HCT116 (cell line): ENCODE measurements around the gene AP3B1. TPM values are rescaled to one million over a fixed set of nuclear protein-coding genes. Genes with fewer than 3 reads are reported as not detected.

Experiments used
- ATAC-seq: fragments of 200-7000 bp; cut with Tn5 transposase; 2 replicates; pipeline ENCODE4 v1.9.1; 2020; ENCODE audit warnings: mild to moderate bottlenecking, moderate library complexity
- BruUV-seq: library from RNA; stranded (reverse); fragments of 400-500 nt; replicated peaks from 2 replicates; lab custom pipeline; 2021; lab: Mats Ljungman, UMichigan
- CTCF ChIA-PET: fragments of 300-600 bp; sonication (Branson Sonifier 250); formaldehyde crosslinking; loops from one replicate; lab custom pipeline; 2021; ENCODE audit warnings: antibody characterized with exemption; lab: Charles Lee
- POLR2A ChIA-PET: fragments of 300-600, 350-600 bp; sonication (Branson Sonifier 250); formaldehyde crosslinking; loops from one replicate; lab custom pipeline; 2021; ENCODE audit warnings: antibody characterized with exemption; lab: Charles Lee
- RAD21 ChIA-PET, 2 experiments: fragments of 300-600 bp; sonication (Branson Sonifier 250); formaldehyde crosslinking; loops; one replicate each; lab custom pipeline; 2023; ENCODE audit warnings: low total read pairs in 2 of 2; ENCODE audit not compliant: uncharacterized antibody in 2 of 2, unreplicated experiment in 2 of 2, low non-redundant PET in 1 of 2; lab: Charles Lee
- DNase-seq: peaks from one replicate; pipeline ENCODE4 v3.0.0-alpha.2; 2010; ENCODE audit warnings: low read depth, low spot score
- H2AFZ ChIP-seq: fragments of 200-600 bp; shearing (Covaris generic), sonication (generic); 2 replicates; pipeline ENCODE4 v1.6.1; 2017; ENCODE audit warnings: low read depth, mixed run types, mixed read lengths, antibody characterized with exemption, low read length; ENCODE audit not compliant: poor library complexity, severe bottlenecking
- H3K27ac ChIP-seq: 2 replicates; pipeline ENCODE4 v1.5.1; 2012; ENCODE audit warnings: low read depth, low read length
- H3K27me3 ChIP-seq: fragments of 200-600 bp; sonication (generic); 2 replicates; pipeline ENCODE4 v1.6.1; 2016; ENCODE audit warnings: mixed run types, low read length, mixed read lengths; ENCODE audit not compliant: insufficient read depth
- H3K36me3 ChIP-seq, 2 experiments: fragments of 200-500 bp in 1 of 2; fragments of 200-600 bp in 1 of 2; sonication (Bioruptor generic) in 1 of 2; sonication (generic) in 1 of 2; 2 replicates each; pipeline versions ENCODE4 v1.5.1 to v1.6.1; 2014 to 2016; ENCODE audit warnings: low read length in 2 of 2, inconsistent platforms in 1 of 2, mixed read lengths in 1 of 2, mixed run types in 1 of 2; ENCODE audit not compliant: insufficient read depth in 2 of 2, control insufficient read depth in 1 of 2
- H3K4me1 ChIP-seq, 2 experiments: fragments of 200-600 bp in 1 of 2; sonication (generic) in 1 of 2; 2 replicates each; pipeline versions ENCODE4 v1.5.1 to v1.6.1; 2012 to 2017; ENCODE audit warnings: low read length in 2 of 2, inconsistent platforms in 1 of 2, mild to moderate bottlenecking in 1 of 2, mixed read lengths in 1 of 2, mixed run types in 1 of 2, moderate library complexity in 1 of 2; ENCODE audit not compliant: insufficient read depth in 2 of 2, control insufficient read depth in 1 of 2
- H3K4me2 ChIP-seq: fragments of 200-600 bp; sonication (generic); 2 replicates; pipeline ENCODE4 v1.6.1; 2017; ENCODE audit warnings: mixed run types, low read length, mixed read lengths
- H3K4me3 ChIP-seq, 2 experiments: fragments of 200-600 bp in 1 of 2; sonication (generic) in 1 of 2; replicated peaks in 1 of 2; 2 replicates each; pipeline ENCODE4 v1.5.1; 2011 to 2016; ENCODE audit warnings: low read length in 2 of 2, control low read depth in 1 of 2, low read depth in 1 of 2, mild to moderate bottlenecking in 1 of 2, mixed read lengths in 1 of 2, mixed run types in 1 of 2
- H3K79me2 ChIP-seq: fragments of 200-600 bp; sonication (generic); 2 replicates; pipeline ENCODE4 v1.6.1; 2017; ENCODE audit warnings: mild to moderate bottlenecking, mixed run types, low read length, moderate library complexity, mixed read lengths; ENCODE audit not compliant: insufficient read depth
- H3K9ac ChIP-seq: fragments of 200-600 bp; sonication (generic); 2 replicates; pipeline ENCODE4 v1.6.1; 2016; ENCODE audit warnings: low read length, mixed read lengths
- H3K9me2 ChIP-seq: fragments of 200-600 bp; sonication (generic), shearing (Covaris generic); 2 replicates; pipeline ENCODE4 v1.6.1; 2017; ENCODE audit warnings: mixed run types, mild to moderate bottlenecking, moderate library complexity; ENCODE audit not compliant: insufficient read depth
- H3K9me3 ChIP-seq, 2 experiments: fragments of 200-500 bp in 1 of 2; fragments of 200-600 bp in 1 of 2; sonication (Bioruptor generic) in 1 of 2; sonication (generic) in 1 of 2; 2 replicates each; pipeline ENCODE4 v1.6.1; 2014 to 2017; ENCODE audit warnings: low read length in 2 of 2, mixed read lengths in 2 of 2, inconsistent platforms in 1 of 2, low read depth in 1 of 2, mild to moderate bottlenecking in 1 of 2, mixed run types in 1 of 2, moderate library complexity in 1 of 2; ENCODE audit not compliant: control insufficient read depth in 1 of 2, insufficient read depth in 1 of 2
- H4K20me1 ChIP-seq: fragments of 200-600 bp; sonication (generic), shearing (Covaris generic); 2 replicates; pipeline ENCODE4 v1.6.1; 2017; ENCODE audit warnings: mixed run types, mild to moderate bottlenecking, moderate library complexity; ENCODE audit not compliant: insufficient read depth
- EGR1 ChIP-seq: IDR thresholded peaks from 2 replicates; pipeline ENCODE4 v1.6.1; 2012; ENCODE audit warnings: low read depth
- EZH2 ChIP-seq: fragments of 200-600 bp; sonication (generic); IDR thresholded peaks from 2 replicates; pipeline ENCODE4 v1.6.1; 2017; ENCODE audit warnings: antibody characterized with exemption, mixed run types
- EZH2phosphoT487 ChIP-seq: fragments of 200-600 bp; IDR thresholded peaks from 2 replicates; pipeline ENCODE4 v1.6.1; 2018; ENCODE audit warnings: antibody characterized with exemption, borderline replicate concordance
- SP1 ChIP-seq: IDR thresholded peaks from 2 replicates; pipeline ENCODE4 v1.6.1; 2012; ENCODE audit warnings: low read depth
- SRF ChIP-seq: IDR thresholded peaks from 2 replicates; pipeline ENCODE4 v1.6.1; 2012; ENCODE audit warnings: low read depth
- YY1 ChIP-seq: IDR thresholded peaks from 2 replicates; pipeline ENCODE4 v1.6.1; 2011; ENCODE audit warnings: low read length, low read depth, moderate library complexity, mild to moderate bottlenecking; ENCODE audit not compliant: insufficient replicate concordance; ENCODE audit errors: extremely low read depth
- ZNF274 ChIP-seq: fragments of 200-500 bp; sonication (Bioruptor generic); IDR thresholded peaks from 2 replicates; pipeline ENCODE4 v1.6.1; 2014; ENCODE audit warnings: mild to moderate bottlenecking, low read depth, low read length, inconsistent platforms
- intact Hi-C: fragments of 100-400 bp; cut with micrococcal nuclease; formaldehyde crosslinking; loops from 2 replicates; pipeline ENCODE4 v1.10.0; 2022
- total RNA-seq: library from RNA; stranded (reverse); gene quantifications from one replicate; pipeline ENCODE4 v1.2.1, GENCODE V29; 2021; ENCODE audit not compliant: unreplicated experiment
- TF ChIP-seq, protein P1 (sequence below): IDR thresholded peaks from 2 replicates; pipeline ENCODE4 v1.6.1; 2012
- TF ChIP-seq, protein P2 (sequence below), 3 experiments: fragments of 200-600 bp in 1 of 3; sonication (generic) in 1 of 3; IDR thresholded peaks in 2 of 3; conservative IDR thresholded peaks in 1 of 3; 2 replicates each; pipeline ENCODE4 v1.5.1; 2012 to 2017; ENCODE audit warnings: low read depth in 2 of 3, low read length in 2 of 3, antibody characterized with exemption in 1 of 3, borderline replicate concordance in 1 of 3, control low read depth in 1 of 3, mild to moderate bottlenecking in 1 of 3, mixed read lengths in 1 of 3, mixed run types in 1 of 3, moderate library complexity in 1 of 3; ENCODE audit not compliant: insufficient read depth in 1 of 3

AP3B1 gene
- total RNA-seq, 1 experiment from 2014 or later, result 54.5 TPM

DNA sequence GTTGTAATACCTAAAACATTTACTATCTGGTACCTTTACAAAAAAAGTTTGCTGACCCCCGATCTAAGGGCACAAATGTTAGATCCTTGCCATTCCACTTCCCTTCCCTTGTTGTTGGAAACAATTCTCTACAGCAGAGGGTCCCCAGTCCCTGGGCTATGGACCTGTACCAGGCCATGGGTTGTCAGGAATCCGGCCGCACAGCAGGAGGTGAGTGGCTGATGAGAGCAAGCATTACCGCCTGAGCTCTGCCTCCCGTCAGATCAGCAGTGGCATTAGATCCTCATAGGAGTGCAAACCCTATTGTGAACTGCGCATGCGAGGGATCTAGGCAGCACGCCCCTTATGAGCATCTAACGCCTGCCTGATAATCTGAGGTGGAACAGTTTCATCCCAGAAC, 248.5 kb downstream of the AP3B1 start:
- no peak overlapping the region for H2AFZ ChIP-seq
- no peaks in the 10 kb centered on the region for H3K9me2 ChIP-seq
- no peaks in the 10 kb centered on the region for H3K79me2 ChIP-seq
- ChIA-PET RAD21 (no interaction called here), POLR2A (no interaction called here), CTCF (no interaction called here)
- TF ChIP-seq, protein P1, sequence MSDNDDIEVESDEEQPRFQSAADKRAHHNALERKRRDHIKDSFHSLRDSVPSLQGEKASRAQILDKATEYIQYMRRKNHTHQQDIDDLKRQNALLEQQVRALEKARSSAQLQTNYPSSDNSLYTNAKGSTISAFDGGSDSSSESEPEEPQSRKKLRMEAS, result no peak
- no peak for TF ChIP-seq ZNF274
- no peak for TF ChIP-seq YY1
- TF ChIP-seq SRF, result no peak
- no peak for TF ChIP-seq EZH2
- TF ChIP-seq EZH2phosphoT487, result no peak
- no peak overlapping the region for H3K27ac ChIP-seq
- intact Hi-C loops, result no loop called here
- no peak for DNase-seq
- no peaks in the 10 kb centered on the region for H3K36me3 ChIP-seq
- no peak overlapping the region for H3K4me3 ChIP-seq
- no peaks in the 10 kb centered on the region for H3K4me1 ChIP-seq
- H3K27me3 ChIP-seq, result no peaks in the 10 kb centered on the region
- H3K9ac ChIP-seq, result no peak overlapping the region
- no peak for ATAC-seq
- no peak overlapping the region for H3K4me2 ChIP-seq
- BruUV-seq, result no TSS peak
- H4K20me1 ChIP-seq, result no peaks in the 10 kb centered on the region
- no peaks in the 10 kb centered on the region for H3K9me3 ChIP-seq

GRCh38 chr5:78041805-78042204, 252.7 kb downstream of the AP3B1 start:
- H3K9me3 ChIP-seq, result no peaks in the 10 kb centered on the region
- no peaks in the 10 kb centered on the region for H3K4me1 ChIP-seq
- H3K4me3 ChIP-seq, result no peak overlapping the region
- H3K36me3 ChIP-seq, result no peaks in the 10 kb centered on the region
- no peaks in the 10 kb centered on the region for H3K79me2 ChIP-seq
- POLR2A ChIA-PET, result no interaction called here
- no peak overlapping the region for H2AFZ ChIP-seq
- no peaks in the 10 kb centered on the region for H3K27me3 ChIP-seq
- no peak overlapping the region for H3K4me2 ChIP-seq
- RAD21 ChIA-PET, result no interaction called here
- no peak for ATAC-seq
- no peaks in the 10 kb centered on the region for H4K20me1 ChIP-seq
- intact Hi-C loops, result no loop called here
- no peak for TF ChIP-seq SP1
- TF ChIP-seq, protein P1, result no peak
- no peak for TF ChIP-seq EGR1
- TF ChIP-seq, protein P2, sequence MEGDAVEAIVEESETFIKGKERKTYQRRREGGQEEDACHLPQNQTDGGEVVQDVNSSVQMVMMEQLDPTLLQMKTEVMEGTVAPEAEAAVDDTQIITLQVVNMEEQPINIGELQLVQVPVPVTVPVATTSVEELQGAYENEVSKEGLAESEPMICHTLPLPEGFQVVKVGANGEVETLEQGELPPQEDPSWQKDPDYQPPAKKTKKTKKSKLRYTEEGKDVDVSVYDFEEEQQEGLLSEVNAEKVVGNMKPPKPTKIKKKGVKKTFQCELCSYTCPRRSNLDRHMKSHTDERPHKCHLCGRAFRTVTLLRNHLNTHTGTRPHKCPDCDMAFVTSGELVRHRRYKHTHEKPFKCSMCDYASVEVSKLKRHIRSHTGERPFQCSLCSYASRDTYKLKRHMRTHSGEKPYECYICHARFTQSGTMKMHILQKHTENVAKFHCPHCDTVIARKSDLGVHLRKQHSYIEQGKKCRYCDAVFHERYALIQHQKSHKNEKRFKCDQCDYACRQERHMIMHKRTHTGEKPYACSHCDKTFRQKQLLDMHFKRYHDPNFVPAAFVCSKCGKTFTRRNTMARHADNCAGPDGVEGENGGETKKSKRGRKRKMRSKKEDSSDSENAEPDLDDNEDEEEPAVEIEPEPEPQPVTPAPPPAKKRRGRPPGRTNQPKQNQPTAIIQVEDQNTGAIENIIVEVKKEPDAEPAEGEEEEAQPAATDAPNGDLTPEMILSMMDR (IDR thresholded peaks at IDR 0.05 in 2 of 3, conservative IDR thresholded peaks at IDR 0.05 in 1 of 3; ENCODE audit: borderline replicate concordance in 1 of 3, insufficient read depth in 1 of 3, low read depth in 2 of 3, low read length in 2 of 3), result no peak
- no peak for TF ChIP-seq EZH2phosphoT487
- no peak for DNase-seq
- CTCF ChIA-PET, result no interaction called here
- H3K27ac ChIP-seq, result no peak overlapping the region
- H3K9me2 ChIP-seq, result no peaks in the 10 kb centered on the region
- no peak overlapping the region for H3K9ac ChIP-seq
- no TSS peak for BruUV-seq
